WERI-Rb-1 (cell line): Measurements from ENCODE around the gene PTPRN2.

Source experiments
- DNase-seq: peaks from one replicate; pipeline ENCODE4 v3.0.0-alpha.2; 2020
- H3K27ac ChIP-seq: fragments of 250-450 bp; sonication (Bioruptor Pico); 2 replicates; pipeline ENCODE4 v1.5.1; 2020; ENCODE audit warnings: mild to moderate bottlenecking, moderate library complexity
- H3K27me3 ChIP-seq: fragments of 250-450 bp; sonication (Bioruptor Pico); 2 replicates; pipeline ENCODE4 v1.5.1; 2021; ENCODE audit warnings: mild to moderate bottlenecking, low read depth, moderate library complexity; ENCODE audit not compliant: insufficient read depth, severe bottlenecking
- H3K36me3 ChIP-seq: fragments of 250-450 bp; sonication (Bioruptor Pico); 2 replicates; pipeline ENCODE4 v1.5.1; 2020; ENCODE audit warnings: mild to moderate bottlenecking, moderate library complexity
- H3K4me3 ChIP-seq: 2 replicates; pipeline ENCODE4 v1.5.1; 2011; ENCODE audit warnings: low read depth, mild to moderate bottlenecking, control low read depth, low read length
- H3K9me3 ChIP-seq: fragments of 250-450 bp; sonication (Bioruptor Pico); 2 replicates; pipeline ENCODE4 v1.5.1; 2021; ENCODE audit warnings: mild to moderate bottlenecking, moderate library complexity; ENCODE audit not compliant: severe bottlenecking
- TF ChIP-seq, protein P1 (sequence below): IDR thresholded peaks from 2 replicates; pipeline ENCODE4 v1.5.1; 2011; ENCODE audit warnings: low read depth, mild to moderate bottlenecking, control low read depth, inconsistent platforms, low read length

The PTPRN2 gene

DNA sequence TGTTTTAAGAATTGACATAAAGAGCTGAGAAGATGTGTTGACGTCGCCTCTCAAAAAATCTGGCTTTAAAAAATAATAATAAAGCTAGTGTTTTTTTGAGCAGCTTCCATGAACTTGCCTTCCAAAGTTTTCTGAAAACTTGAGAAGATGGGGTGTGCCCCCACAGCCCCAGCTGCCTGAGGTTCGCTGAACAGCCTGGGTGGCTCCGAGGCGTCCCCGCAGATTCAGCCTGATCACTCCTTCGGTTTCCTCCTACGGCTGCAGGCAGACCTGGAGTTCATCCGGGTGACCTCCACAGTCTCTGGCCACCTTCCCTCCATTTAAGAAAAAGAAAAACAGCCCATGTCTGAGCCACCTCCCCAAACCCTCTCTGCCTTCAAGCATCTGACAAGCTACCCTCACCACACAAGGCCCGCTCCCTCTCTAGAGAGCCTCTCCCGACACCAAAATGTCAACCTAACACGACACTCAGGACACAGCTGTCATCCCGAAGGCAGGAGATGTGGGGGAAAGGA is 177.8 kb downstream of the PTPRN2 start:
- no peak for DNase-seq
- H3K27me3 ChIP-seq: no peaks in the 10 kb centered on the region

DNA sequence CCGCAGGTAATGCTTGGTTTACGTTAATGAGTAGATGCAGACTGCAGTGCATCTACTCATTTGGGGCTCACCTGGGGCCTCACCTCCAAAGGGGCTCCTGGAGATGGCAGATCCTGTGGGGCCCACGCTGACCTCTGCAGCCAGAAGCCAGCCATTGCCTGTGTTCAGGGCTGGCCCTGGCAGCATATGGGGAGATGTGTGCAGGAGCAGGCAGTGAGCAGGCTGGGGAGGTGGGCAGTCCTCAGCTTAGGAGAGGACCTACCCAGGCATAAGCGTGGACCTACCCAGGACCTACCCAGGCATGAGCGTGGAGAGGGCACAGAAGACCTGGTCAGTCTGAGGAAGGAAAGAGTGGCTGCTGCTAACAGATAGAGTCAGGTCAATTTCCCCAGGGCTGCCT is 178.5 kb downstream of the PTPRN2 start:
- TF ChIP-seq, protein P1, sequence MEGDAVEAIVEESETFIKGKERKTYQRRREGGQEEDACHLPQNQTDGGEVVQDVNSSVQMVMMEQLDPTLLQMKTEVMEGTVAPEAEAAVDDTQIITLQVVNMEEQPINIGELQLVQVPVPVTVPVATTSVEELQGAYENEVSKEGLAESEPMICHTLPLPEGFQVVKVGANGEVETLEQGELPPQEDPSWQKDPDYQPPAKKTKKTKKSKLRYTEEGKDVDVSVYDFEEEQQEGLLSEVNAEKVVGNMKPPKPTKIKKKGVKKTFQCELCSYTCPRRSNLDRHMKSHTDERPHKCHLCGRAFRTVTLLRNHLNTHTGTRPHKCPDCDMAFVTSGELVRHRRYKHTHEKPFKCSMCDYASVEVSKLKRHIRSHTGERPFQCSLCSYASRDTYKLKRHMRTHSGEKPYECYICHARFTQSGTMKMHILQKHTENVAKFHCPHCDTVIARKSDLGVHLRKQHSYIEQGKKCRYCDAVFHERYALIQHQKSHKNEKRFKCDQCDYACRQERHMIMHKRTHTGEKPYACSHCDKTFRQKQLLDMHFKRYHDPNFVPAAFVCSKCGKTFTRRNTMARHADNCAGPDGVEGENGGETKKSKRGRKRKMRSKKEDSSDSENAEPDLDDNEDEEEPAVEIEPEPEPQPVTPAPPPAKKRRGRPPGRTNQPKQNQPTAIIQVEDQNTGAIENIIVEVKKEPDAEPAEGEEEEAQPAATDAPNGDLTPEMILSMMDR: 0 out of 2 replicates have a peak, but pooled peaks have one; percentile 22
- no peaks in the 10 kb centered on the region for H3K36me3 ChIP-seq
- H3K27ac ChIP-seq: no peak overlapping the region
- H3K4me3 ChIP-seq: no peak overlapping the region
- DNase-seq: no peak
- no peaks in the 10 kb centered on the region for H3K9me3 ChIP-seq
- no peaks in the 10 kb centered on the region for H3K27me3 ChIP-seq

More for the DNA sequence above, 177.8 kb downstream of the PTPRN2 start:
- Histone ChIP-seq H3K27ac (no peak overlapping the region), H3K9me3 (no peaks in the 10 kb centered on the region), H3K4me3 (no peak overlapping the region), H3K36me3 (no peaks in the 10 kb centered on the region)
- TF ChIP-seq, protein P1: no peak

DNA sequence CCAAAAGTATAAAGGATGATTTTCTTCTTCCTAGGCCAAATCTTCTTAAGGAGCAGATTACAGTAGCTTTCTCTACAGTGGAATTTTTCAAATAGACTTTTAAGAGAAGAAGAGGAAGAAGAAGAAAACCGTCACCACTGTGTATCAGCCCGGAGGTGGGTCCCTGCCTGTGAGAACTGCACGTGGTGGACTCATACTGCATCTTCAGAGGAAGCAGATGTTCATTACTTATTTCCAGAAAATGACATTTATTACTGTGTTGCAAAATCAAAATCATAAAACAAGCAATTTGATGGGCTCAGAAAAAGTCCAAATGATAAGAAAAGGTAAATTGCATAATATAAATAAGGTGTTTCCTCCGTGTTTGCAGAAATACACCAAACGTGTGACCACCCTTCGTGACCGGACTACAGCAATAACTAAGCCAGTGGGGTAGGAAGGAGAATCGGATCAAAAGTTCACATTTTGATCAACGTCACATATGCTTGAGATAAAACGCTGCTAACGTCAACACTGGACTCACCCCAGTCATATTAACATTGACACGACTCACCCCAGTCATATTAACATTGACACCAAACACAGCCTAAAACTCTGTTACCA is 179.2 kb downstream of the PTPRN2 start:
- H3K27ac ChIP-seq: no peak overlapping the region
- no peaks in the 10 kb centered on the region for H3K27me3 ChIP-seq
- H3K4me3 ChIP-seq: no peak overlapping the region
- DNase-seq: no peak
- no peaks in the 10 kb centered on the region for H3K9me3 ChIP-seq
- H3K36me3 ChIP-seq: no peaks in the 10 kb centered on the region
- TF ChIP-seq, protein P1: no peak

DNA sequence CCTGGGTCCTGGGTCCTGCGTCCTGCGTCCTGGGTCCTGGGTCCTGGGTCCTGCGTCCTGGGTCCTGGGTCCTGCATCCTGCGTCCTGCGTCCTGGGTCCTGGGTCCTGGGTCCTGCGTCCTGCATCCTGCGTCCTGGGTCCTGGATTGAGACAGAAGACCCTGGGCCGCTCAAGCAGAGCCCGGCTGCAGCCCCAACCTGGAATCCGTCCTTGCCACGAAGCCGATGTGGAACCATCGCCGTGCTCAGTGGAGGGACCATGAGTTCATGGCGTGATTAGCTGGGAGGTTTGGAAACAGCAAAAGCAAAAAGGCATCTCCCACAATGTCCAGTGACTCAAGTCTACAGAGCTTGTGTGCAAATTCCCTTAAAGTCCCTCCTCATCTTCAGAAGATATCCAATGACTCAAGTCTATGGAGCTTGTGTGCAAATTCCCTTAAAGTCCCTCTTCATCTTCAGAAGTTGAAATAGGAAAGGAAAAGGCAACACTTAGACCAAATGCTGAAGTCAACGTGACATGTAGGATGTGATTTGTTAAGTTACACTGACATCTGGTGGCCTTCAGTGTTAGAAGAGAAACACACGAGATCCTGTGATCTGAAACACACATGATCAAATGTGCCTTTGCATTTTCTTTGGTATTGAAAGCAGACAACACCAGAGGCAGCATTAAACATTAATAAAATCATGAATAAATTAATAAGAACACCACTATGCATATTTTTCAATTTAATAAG is 179.9 kb downstream of the PTPRN2 start:
- Histone ChIP-seq H3K9me3 (no peaks in the 10 kb centered on the region), H3K27me3 (no peaks in the 10 kb centered on the region), H3K4me3 (no peak overlapping the region), H3K27ac (no peak overlapping the region), H3K36me3 (no peaks in the 10 kb centered on the region)
- TF ChIP-seq, protein P1: peak; percentile 56
- DNase-seq: no peak

DNA sequence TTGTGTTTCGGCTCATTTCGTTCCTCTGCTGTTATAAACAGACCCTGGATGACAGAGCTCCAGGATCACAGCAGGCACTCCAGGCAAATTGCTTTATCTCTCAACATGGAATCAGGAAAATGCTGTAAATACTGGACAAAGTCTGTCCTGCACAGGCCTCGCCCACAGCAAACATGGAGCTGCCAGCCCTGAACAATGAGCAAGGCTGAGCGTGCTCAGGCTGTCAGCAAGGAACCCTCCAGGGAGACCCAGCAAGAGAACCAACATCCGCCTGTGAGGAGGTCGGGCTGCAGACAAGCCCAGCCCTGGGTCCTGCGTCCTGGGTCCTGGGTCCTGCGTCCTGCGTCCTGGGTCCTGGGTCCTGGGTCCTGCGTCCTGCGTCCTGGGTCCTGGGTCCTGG is 180.8 kb downstream of the PTPRN2 start:
- TF ChIP-seq, protein P1: no peak
- Histone ChIP-seq H3K27me3 (no peaks in the 10 kb centered on the region), H3K27ac (no peak overlapping the region), H3K4me3 (no peak overlapping the region), H3K9me3 (no peaks in the 10 kb centered on the region), H3K36me3 (no peaks in the 10 kb centered on the region)
- DNase-seq: no peak
